GM12865 (cell line): ENCODE data around the gene TAS2R1.
A peak's percentile ranks its signal among the peaks of the same experiment; 100 is the strongest.

Experiments used
- DNase-seq: peaks from one replicate; pipeline ENCODE4 v3.0.0; 2010; ENCODE audit warnings: low read depth
- H3K4me3 ChIP-seq: 2 replicates; pipeline ENCODE4 v1.5.1; 2011; ENCODE audit warnings: mild to moderate bottlenecking, low read depth, low read length, control low read depth
- TF ChIP-seq, protein P1 (sequence below): IDR thresholded peaks from 2 replicates; pipeline ENCODE4 v1.5.1; 2011; ENCODE audit warnings: low read length, control low read depth, low read depth, inconsistent platforms; ENCODE audit not compliant: insufficient read depth; ENCODE audit errors: missing control alignments

The TAS2R1 gene

GRCh38 chr5:9625286-9625685, 4.9 kb downstream of the TAS2R1 start:
- TF ChIP-seq, protein P1, sequence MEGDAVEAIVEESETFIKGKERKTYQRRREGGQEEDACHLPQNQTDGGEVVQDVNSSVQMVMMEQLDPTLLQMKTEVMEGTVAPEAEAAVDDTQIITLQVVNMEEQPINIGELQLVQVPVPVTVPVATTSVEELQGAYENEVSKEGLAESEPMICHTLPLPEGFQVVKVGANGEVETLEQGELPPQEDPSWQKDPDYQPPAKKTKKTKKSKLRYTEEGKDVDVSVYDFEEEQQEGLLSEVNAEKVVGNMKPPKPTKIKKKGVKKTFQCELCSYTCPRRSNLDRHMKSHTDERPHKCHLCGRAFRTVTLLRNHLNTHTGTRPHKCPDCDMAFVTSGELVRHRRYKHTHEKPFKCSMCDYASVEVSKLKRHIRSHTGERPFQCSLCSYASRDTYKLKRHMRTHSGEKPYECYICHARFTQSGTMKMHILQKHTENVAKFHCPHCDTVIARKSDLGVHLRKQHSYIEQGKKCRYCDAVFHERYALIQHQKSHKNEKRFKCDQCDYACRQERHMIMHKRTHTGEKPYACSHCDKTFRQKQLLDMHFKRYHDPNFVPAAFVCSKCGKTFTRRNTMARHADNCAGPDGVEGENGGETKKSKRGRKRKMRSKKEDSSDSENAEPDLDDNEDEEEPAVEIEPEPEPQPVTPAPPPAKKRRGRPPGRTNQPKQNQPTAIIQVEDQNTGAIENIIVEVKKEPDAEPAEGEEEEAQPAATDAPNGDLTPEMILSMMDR = no peak
- no peak for DNase-seq
- H3K4me3 ChIP-seq = no peak overlapping the region

DNA sequence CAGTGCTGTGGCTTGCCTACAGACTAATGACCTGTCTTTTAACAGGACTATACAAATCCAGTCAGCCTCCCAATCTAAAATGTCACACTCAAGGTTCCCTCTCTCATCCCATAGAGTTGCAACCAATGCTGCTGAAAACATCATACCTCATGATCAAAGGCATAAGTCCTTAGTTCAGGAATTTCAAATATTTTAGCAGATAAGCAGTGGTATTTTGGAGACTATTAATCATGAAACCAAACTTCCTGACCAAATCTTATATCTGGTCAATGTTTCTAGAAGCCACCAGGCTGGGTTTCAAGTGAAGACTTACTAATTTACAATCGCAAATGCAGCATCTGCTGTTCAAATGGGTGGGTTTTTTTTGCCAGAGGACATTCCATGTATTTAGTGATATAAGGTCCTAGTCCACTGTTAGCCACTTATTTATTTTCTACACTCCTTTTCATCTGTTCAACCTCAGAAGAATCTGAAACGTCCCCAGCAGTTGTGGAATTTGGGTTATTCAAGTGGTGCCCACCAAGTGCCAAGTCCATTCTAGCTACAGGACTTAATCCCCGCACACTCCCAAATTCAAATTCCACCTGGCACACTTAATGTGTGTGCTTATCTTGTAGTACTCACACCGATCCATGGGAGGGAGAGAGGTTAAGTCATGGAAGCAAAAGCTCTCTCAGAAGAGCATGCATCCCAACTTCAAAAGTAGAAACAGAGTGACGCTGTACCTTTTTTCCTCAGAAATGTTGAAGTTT, 5.8 kb downstream of the TAS2R1 start:
- no peak for DNase-seq
- TF ChIP-seq, protein P1 = no peak
- H3K4me3 ChIP-seq = no peak overlapping the region

DNA sequence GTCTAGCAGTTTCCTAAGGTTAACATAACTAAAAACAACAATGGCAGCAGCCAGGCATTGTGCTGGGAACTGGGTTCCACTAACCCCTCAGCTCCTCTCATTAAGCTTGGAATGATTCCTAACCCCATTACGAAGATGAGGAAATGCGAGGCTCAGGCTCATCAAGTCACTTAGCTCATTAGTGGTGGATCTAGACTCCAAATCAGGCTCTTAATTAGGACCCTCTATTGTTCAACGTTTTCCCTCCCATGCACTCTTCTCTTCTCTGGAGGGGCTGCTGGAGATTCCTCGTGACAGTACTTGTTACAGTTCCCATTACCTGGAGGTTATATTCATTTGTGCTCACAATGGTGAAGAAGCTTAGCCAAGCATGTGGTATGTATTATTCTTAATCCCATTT, 6.5 kb downstream of the TAS2R1 start:
- DNase-seq = no peak
- TF ChIP-seq, protein P1 = no peak
- no peak overlapping the region for H3K4me3 ChIP-seq

DNA sequence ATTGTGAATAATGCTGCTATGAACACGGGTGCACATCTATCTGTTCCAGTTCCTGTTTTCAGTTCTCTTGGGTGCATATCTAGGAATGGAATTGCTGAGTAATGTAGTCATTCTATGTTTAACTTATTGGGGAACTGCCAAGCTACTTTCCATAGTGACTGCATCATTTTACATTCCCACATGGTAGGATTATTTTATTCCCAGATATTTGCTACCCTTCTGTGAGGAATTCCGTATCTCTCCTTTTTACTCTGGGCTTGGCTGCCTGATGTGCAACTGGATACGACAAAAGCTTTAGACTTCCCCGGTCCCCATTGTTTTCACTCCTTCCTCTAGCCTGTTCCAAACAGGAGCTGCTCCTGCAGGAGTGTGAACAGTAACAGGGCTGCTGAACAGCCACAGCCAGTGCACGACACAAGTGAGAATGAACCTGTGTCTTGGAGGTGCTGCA, 7.2 kb downstream of the TAS2R1 start:
- peak; percentile 4 for DNase-seq
- H3K4me3 ChIP-seq = no peak overlapping the region
- TF ChIP-seq, protein P1 = no peak

- H3K4me3 ChIP-seq = no peak overlapping the region
- no peak for DNase-seq
- TF ChIP-seq, protein P1 = no peak
Measured at GRCh38 chr5:9621379-9621903, 8.7 kb downstream of the TAS2R1 start.

DNA sequence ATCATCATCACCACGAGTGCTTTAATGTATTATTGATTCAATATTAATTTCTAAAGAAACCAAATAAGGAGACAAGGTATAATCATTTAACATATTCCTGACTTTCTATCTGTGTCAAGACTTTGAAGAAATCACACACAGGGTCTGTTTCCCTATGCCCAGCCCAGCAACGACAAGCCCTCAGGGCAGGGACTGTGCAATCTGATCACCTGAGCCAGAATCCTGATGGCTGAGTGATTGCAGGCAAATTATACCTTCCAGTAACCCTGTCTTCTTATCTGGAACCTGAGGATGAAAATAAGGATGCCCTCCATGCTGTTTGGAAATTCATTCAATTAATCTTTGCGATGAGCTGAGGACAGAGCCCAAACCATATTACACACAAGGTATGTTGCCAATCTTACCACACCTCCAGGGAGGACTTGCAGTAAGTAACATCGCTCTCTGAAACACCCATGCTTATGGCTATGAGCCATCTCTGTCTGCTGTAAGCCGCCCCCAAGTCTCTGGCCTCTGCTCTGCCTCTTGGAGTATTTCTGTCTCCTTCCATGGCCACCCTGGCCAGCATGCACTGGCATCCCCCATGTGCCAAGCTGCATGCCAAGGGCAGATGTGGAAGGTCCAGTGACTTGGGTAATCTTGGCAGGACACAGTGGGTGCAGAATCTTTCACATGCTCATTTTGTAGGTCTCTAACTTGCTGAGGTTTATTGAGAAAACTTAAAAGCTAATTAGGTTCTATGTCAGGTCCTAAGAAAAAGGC, 10.6 kb downstream of the TAS2R1 start:
- H3K4me3 ChIP-seq = no peak overlapping the region
- TF ChIP-seq, protein P1 = no peak
- DNase-seq = no peak
